Hippocampal formation (tissue), 2 donors: ENCODE data around the gene RAB3A.
A peak's percentile ranks its signal among the peaks of the same experiment; 100 is the strongest.

ENCODE experiments used
- DNase-seq, 2 donors: peaks; one replicate each; lab custom pipeline; 2025; lab: John Stamatoyannopoulos, UW

The RAB3A gene

GRCh38 chr19:18203863-18204393 lies at the start of gene RAB3A:
Gene RAB3A, minus strand, starts transcription at chr19:18204042. Its CDS starts 1,302 bp downstream, at chr19:18202740.
- DNase-seq: peak; percentile 100

GRCh38 chr19:18253130-18253529 lies 49.3 kb upstream of the RAB3A start:
- no peak for DNase-seq

- no peak for DNase-seq
Measured at GRCh38 chr19:18252370-18252717, 48.5 kb upstream of the RAB3A start.

- peak; percentile 34 to 45 for DNase-seq
Measured at GRCh38 chr19:18251587-18252369, 47.9 kb upstream of the RAB3A start.

- DNase-seq: no peak
Measured at GRCh38 chr19:18249834-18250233, 46.0 kb upstream of the RAB3A start.

- DNase-seq: no peak
Measured at GRCh38 chr19:18245297-18245696, 41.5 kb upstream of the RAB3A start.

- no peak for DNase-seq
Measured at GRCh38 chr19:18239303-18239702, 35.5 kb upstream of the RAB3A start.

GRCh38 chr19:18234194-18234593 lies 30.4 kb upstream of the RAB3A start:
- no peak for DNase-seq

GRCh38 chr19:18233224-18233825 lies 29.5 kb upstream of the RAB3A start:
- no peak for DNase-seq

- no peak for DNase-seq
Measured at GRCh38 chr19:18232540-18233223, 28.8 kb upstream of the RAB3A start.

GRCh38 chr19:18231775-18232174 lies 27.9 kb upstream of the RAB3A start:
- DNase-seq: no peak

- DNase-seq: no peak
Measured at GRCh38 chr19:18230941-18231734, 27.3 kb upstream of the RAB3A start.

GRCh38 chr19:18229915-18230314 lies 26.1 kb upstream of the RAB3A start:
- DNase-seq: no peak

- DNase-seq: no peak
Measured at GRCh38 chr19:18229474-18229873, 25.6 kb upstream of the RAB3A start.

GRCh38 chr19:18227781-18228271 lies 24.0 kb upstream of the RAB3A start:
- no peak for DNase-seq

- no peak for DNase-seq
Measured at GRCh38 chr19:18226956-18227780, 23.3 kb upstream of the RAB3A start.

GRCh38 chr19:18225702-18226468 lies 22.0 kb upstream of the RAB3A start, which contains the start of gene PDE4C:
Gene PDE4C, minus strand, starts transcription at chr19:18226438. Its CDS starts 23 bp downstream, at chr19:18226415.
- DNase-seq: no peak

- no peak for DNase-seq
Measured at GRCh38 chr19:18225355-18225701, 21.5 kb upstream of the RAB3A start.

GRCh38 chr19:18224525-18225354 lies 20.9 kb upstream of the RAB3A start:
- DNase-seq: peak; percentile 62 to 89
